Sigmoid colon (tissue), 7 donors: ENCODE measurements around the gene PPM1J. TPM values are rescaled to one million over a fixed set of nuclear protein-coding genes. Genes with fewer than 3 reads are reported as not detected.

Experiments
- DNase-seq: peaks from one replicate; pipeline ENCODE4 v3.0.0-alpha.2; 2019
- H3K27ac ChIP-seq, 4 donors: fragments of 200-600 bp; sonication (generic); one replicate each; pipeline ENCODE4 v1.5.1; 2016 to 2019; ENCODE audit warnings: mild to moderate bottlenecking in 1 of 4
- H3K27me3 ChIP-seq, 3 donors: fragments of 200-600 bp; sonication (generic); one replicate each; pipeline ENCODE4 v1.5.1; 2019; ENCODE audit warnings: mild to moderate bottlenecking in 1 of 3
- H3K36me3 ChIP-seq, 4 donors: fragments of 200-600 bp; sonication (generic); one replicate each; pipeline ENCODE4 v1.5.1; 2016 to 2019
- H3K4me1 ChIP-seq, 4 donors: fragments of 200-600 bp; sonication (generic); one replicate each; pipeline ENCODE4 v1.5.1; 2017 to 2019
- H3K4me3 ChIP-seq, 4 donors: fragments of 200-600 bp; sonication (generic); one replicate each; pipeline ENCODE4 v1.5.1; 2017 to 2019; ENCODE audit warnings: mild to moderate bottlenecking in 2 of 4, moderate library complexity in 1 of 4
- H3K9me3 ChIP-seq, 4 donors: fragments of 200-600 bp in 3 of 4; sonication (generic) in 3 of 4; one replicate each; pipeline versions ENCODE4 v1.5.1 to v1.6.1; 2013 to 2019
- EP300 ChIP-seq, 4 donors: sonication (generic); formaldehyde crosslinking; IDR thresholded peaks; one replicate each; pipeline ENCODE4 v1.6.1; 2017; ENCODE audit warnings: antibody characterized with exemption in 4 of 4
- POLR2A ChIP-seq, 2 donors: fragments of 450-650 bp; IDR thresholded peaks; one replicate each; pipeline ENCODE4 v1.6.1; 2016; ENCODE audit warnings: antibody characterized with exemption in 2 of 2, mild to moderate bottlenecking in 2 of 2, moderate library complexity in 2 of 2
- POLR2AphosphoS5 ChIP-seq, 4 donors: sonication (generic); formaldehyde crosslinking; IDR thresholded peaks; one replicate each; pipeline ENCODE4 v1.6.1; 2017; ENCODE audit warnings: antibody characterized with exemption in 4 of 4
- WGBS, 2 donors: extraction: QIAGEN DNeasy Blood & Tissue Kit; methylation state at CpG; one replicate each; pipeline ENCODE4 v1.1.7; 2013; 5-methylcytosine and 5-hydroxymethylcytosine counted together
- intact Hi-C: fragments of 100-400 bp; cut with DNase I; formaldehyde crosslinking; loops from one replicate; pipeline ENCODE4 v1.15.1; 2023
- polyA plus RNA-seq, 3 donors: library from polyadenylated mRNA; stranded (reverse); fragments of 200-250 nt; gene quantifications; one replicate each; pipeline ENCODE4 v1.2.3, GENCODE V29; 2013
- total RNA-seq, 4 donors: library from RNA; depleted of rRNA; stranded (reverse); fragments of >200 nt; gene quantifications; one replicate each; pipeline ENCODE4 v1.1.0, GENCODE V29; 2016
- TF ChIP-seq, protein P1 (sequence below), 4 experiments: fragments of 450-650 bp in 3 of 4; fragments of 200-600 bp in 1 of 4; IDR thresholded peaks; one replicate each; pipeline ENCODE4 v1.5.1; 2016 to 2019; ENCODE audit warnings: antibody characterized with exemption in 4 of 4, mild to moderate bottlenecking in 3 of 4, moderate library complexity in 2 of 4
- donor health status: healthy with polysubstance abuse.
- donor health status: Bipolar disorder and iron deficiency.
- donor health status: healthy.

The PPM1J gene
- total and polyA plus RNA-seq, 7 donors: 0.36 to 2.5 (median 1.3) TPM

DNA sequence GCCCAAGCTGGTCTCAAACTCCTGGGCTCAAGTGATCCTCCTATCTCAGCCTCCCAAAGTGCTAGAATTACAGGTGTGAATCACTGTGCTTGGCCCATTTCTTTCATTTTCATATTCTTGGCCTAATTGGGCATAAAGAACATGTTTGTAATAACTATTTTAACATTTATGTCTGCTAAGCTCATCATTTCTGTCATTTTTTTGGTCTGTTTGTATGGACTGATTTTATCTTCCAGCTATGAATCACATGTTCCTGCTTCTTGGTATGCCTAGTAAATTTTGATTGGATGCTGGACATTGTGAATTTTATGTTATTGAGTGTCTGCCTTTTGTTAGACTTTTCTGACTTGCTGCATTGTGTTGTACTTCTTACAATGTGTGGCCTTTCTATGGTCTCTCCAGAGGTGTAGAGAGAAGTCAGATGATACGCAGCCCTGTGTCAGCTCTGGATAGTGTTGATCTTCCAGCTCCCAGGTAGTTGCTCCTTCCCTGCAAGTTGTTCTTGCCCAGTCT, 39.0 kb upstream of the PPM1J start:
- no peak for DNase-seq
- 0 to 60% methylated on average over 1 of the region's 1 CpG for WGBS, 2 donors
- peaks cover 0 to 7% (median 0%) of the 10 kb centered on the region in 3 donors for H3K27me3 ChIP-seq
- no peaks in the 10 kb centered on the region for H3K36me3 ChIP-seq
- H3K9me3 ChIP-seq: peaks cover 0 to 2% (median 0%) of the 10 kb centered on the region in 4 donors
- intact Hi-C loops: no loop called here
- H3K4me3 ChIP-seq: no peak overlapping the region
- TF ChIP-seq POLR2AphosphoS5 (IDR thresholded peaks at IDR 0.05) (no peak), EP300 (IDR thresholded peaks at IDR 0.05) (no peak), POLR2A (IDR thresholded peaks at IDR 0.05) (no peak)
- TF ChIP-seq, protein P1, sequence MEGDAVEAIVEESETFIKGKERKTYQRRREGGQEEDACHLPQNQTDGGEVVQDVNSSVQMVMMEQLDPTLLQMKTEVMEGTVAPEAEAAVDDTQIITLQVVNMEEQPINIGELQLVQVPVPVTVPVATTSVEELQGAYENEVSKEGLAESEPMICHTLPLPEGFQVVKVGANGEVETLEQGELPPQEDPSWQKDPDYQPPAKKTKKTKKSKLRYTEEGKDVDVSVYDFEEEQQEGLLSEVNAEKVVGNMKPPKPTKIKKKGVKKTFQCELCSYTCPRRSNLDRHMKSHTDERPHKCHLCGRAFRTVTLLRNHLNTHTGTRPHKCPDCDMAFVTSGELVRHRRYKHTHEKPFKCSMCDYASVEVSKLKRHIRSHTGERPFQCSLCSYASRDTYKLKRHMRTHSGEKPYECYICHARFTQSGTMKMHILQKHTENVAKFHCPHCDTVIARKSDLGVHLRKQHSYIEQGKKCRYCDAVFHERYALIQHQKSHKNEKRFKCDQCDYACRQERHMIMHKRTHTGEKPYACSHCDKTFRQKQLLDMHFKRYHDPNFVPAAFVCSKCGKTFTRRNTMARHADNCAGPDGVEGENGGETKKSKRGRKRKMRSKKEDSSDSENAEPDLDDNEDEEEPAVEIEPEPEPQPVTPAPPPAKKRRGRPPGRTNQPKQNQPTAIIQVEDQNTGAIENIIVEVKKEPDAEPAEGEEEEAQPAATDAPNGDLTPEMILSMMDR (IDR thresholded peaks at IDR 0.05): no peak
- no peaks in the 10 kb centered on the region for H3K4me1 ChIP-seq
- no peak overlapping the region for H3K27ac ChIP-seq

DNA sequence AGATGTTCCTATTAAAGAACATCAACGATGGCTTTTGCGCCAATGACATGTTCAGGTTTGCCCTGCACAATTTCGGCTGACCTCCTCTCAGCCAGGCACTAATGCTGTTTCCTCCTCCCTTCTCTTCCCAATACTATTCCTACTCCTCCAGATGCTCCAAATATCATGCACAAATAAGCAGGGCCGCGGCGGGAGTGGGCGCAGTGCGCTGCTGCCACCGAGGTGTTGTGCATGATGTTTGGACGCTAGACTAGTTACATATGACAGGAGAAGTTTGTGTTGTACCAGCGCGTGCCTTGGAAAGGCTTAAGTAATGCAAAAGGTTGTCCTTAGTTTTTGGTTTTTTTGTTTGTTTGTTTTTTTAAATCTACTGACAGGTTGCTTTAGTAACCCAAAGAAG, 33.3 kb upstream of the PPM1J start:
- H3K36me3 ChIP-seq: no peaks in the 10 kb centered on the region
- peaks cover 0 to 13% (median 11%) of the 10 kb centered on the region in 4 donors for H3K4me1 ChIP-seq
- TF ChIP-seq POLR2A (IDR thresholded peaks at IDR 0.05): no peak
- TF ChIP-seq, protein P1 (IDR thresholded peaks at IDR 0.05): no peak
- TF ChIP-seq EP300 (IDR thresholded peaks at IDR 0.05): no peak
- 92 to 94% methylated on average over 12 of the region's 12 CpGs for WGBS, 2 donors
- H3K9me3 ChIP-seq: no peaks in the 10 kb centered on the region
- intact Hi-C loops: no loop called here
- no peak for DNase-seq
- no peak overlapping the region for H3K4me3 ChIP-seq
- H3K27me3 ChIP-seq: peaks cover 11 to 22% (median 12%) of the 10 kb centered on the region in 3 donors
- H3K27ac ChIP-seq: no peak overlapping the region

DNA sequence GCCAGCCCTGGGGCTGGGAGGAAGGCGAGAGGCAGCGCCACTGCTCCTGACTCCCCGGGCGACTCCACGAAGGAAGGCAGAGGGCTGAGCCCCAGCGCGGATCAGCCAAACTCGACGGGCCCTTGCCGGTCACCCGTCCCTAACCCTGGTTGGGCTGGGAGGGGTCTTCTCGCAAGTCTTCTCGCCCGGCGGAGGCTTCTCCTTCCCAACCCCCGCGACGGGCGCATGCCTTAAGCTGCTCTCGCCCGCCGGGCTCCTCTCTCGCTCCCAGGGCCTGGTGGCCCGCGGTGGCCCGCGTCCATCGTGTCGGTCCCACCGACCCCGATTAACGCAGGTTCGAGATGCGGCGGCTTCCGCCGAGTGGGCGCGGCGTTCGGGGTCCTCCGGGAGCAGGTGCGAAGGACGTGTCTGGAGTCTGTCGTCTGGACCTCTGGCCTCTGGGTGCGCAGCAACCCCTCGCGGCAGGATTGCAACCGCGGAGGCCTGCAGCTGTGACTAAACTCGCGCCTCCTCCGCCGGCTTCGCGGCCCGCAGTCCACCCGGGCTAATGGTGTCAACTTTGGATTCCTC, 29.0 kb upstream of the PPM1J start:
- Histone ChIP-seq H3K27ac (no peak overlapping the region), H3K9me3 (no peaks in the 10 kb centered on the region), H3K27me3 (peaks cover 13 to 36% (median 25%) of the 10 kb centered on the region in 3 donors), H3K36me3 (no peaks in the 10 kb centered on the region), H3K4me1 (peaks cover 0 to 14% (median 11%) of the 10 kb centered on the region in 4 donors), H3K4me3 (peak overlapping the region in 3 of 4 donors; percentile 19 to 41 (median 40))
- intact Hi-C loops: no loop called here
- no peak for DNase-seq
- TF ChIP-seq, protein P1 (IDR thresholded peaks at IDR 0.05): peak in 2 of 4 experiments; percentile 49
- no peak for TF ChIP-seq POLR2A (IDR thresholded peaks at IDR 0.05)
- no peak for TF ChIP-seq POLR2AphosphoS5 (IDR thresholded peaks at IDR 0.05)
- no peak for TF ChIP-seq EP300 (IDR thresholded peaks at IDR 0.05)
- 4 to 9% methylated on average over 58 of the region's 58 CpGs for WGBS, 2 donors

DNA sequence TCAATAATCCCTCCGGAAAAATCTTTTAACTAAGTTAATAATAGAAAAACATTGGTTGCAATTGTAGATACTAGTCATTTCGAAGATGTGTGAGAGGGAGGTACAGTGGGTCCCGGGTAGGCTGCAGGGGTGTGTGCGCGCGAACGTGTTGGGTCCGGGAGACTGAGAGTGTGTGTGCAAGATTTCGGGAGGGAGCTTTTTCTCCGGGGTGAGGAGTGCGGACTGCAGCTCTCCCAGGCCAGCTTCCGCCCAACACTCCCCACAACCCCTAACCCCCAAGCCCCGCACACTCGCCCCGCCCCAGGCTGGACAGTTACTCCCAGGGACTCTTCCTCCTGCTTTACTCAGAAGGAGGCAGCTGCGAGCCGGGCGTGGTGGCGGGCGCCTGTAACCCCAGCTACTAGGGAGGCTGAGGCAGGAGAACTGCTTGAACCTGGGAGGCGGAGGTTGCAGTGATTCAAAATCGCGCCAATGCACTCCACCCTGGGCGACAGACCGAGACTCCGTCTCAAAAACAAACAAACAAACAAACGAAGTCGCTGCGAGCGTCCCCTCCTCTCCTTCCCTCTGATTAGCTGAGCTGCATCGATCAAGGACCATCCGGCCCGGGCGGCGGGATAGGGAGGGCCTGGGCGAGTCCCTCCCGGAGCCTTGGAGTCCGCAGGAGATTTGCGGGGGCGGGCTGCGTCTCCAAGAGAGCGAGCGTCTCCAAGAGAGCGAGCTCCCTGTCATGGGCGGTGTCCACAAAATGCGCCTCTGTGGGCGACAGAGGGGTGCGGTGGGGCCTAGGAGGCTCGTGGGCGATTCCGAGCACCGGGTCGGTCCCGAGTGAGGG, 28.3 kb upstream of the PPM1J start:
- Histone ChIP-seq H3K36me3 (no peaks in the 10 kb centered on the region), H3K27me3 (peaks cover 13 to 36% (median 25%) of the 10 kb centered on the region in 3 donors), H3K4me1 (peaks cover 0 to 14% (median 11%) of the 10 kb centered on the region in 4 donors), H3K4me3 (peak overlapping the region in 3 of 4 donors; percentile 19 to 41 (median 40)), H3K9me3 (no peaks in the 10 kb centered on the region), H3K27ac (no peak overlapping the region)
- TF ChIP-seq, protein P1 (IDR thresholded peaks at IDR 0.05): no peak
- TF ChIP-seq POLR2AphosphoS5 (IDR thresholded peaks at IDR 0.05) (no peak), POLR2A (IDR thresholded peaks at IDR 0.05) (no peak), EP300 (IDR thresholded peaks at IDR 0.05) (no peak)
- intact Hi-C loops: no loop called here
- WGBS, 2 donors: 19 to 20% methylated on average over 54 of the region's 54 CpGs
- DNase-seq: no peak
